ENCODE results near the gene IYD.

Gene IYD, protein sequence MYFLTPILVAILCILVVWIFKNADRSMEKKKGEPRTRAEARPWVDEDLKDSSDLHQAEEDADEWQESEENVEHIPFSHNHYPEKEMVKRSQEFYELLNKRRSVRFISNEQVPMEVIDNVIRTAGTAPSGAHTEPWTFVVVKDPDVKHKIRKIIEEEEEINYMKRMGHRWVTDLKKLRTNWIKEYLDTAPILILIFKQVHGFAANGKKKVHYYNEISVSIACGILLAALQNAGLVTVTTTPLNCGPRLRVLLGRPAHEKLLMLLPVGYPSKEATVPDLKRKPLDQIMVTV

DNA sequence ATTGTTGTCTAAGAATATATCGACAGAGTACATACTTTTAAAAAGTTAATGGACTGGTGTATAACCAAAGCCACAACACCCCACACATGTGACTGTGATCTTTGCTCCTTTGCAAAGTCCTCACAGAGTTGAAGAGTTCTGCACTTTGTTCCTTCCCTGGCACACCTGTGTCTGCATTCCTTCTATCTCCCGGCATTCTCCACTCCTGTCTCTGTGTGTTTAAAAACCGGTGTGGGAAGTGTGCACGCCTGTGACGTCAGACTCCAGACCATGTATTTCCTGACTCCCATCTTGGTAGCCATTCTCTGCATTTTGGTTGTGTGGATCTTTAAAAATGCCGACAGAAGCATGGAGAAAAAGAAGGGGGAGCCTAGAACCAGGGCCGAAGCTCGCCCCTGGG lies at the start of gene IYD:
Gene IYD (plus strand): TSS at position 251 of the 400 bp plus-strand sequence. CDS start 20 bp downstream, at position 271.
- no peak for DNase-seq

GRCh38 chr6:150319924-150320323 lies 48.9 kb upstream of the IYD start:
- DNase-seq = no peak

DNA sequence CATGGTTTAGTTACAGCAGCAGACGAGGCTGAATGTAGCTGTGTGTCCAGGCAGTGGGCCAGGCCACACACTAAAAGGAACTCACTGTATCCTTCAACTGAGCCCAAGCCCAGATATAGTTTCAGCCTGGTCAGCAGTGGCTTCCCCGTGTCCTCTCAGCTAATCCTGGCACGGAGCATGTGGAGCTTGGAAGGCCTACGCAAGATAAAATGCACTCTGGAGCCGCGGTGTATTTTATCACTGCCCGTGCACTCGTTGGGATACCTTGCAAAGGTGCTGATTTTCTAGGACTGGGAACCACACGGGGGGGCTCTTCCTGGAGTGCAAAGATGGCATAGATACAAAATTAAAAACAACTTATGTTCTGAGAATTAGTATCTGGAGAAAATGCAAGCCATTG lies 48.4 kb upstream of the IYD start:
- no peak for DNase-seq

GRCh38 chr6:150322466-150322871 lies 46.3 kb upstream of the IYD start:
- DNase-seq = no peak

DNA sequence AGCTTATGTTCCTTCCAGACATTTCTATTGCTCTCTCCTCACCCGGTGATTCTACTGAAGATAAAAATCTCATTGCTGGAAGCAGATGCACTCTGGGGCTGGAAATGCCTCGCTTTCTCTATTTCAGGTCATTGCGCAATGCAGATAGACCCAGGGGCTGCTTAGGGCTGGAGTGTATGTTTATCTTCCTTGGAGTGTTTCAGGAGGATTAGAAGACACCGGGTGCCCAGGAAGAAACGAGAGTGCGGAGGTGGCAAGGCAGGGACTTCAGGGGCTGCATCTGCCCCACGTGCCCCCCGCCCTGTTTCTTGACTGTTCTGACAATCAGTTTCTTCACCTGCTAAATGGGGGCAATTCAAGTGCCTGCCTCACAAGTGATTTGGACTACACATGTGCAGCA lies 45.6 kb upstream of the IYD start:
- no peak for DNase-seq

GRCh38 chr6:150324044-150324443 lies 44.8 kb upstream of the IYD start:
- DNase-seq = no peak

DNA sequence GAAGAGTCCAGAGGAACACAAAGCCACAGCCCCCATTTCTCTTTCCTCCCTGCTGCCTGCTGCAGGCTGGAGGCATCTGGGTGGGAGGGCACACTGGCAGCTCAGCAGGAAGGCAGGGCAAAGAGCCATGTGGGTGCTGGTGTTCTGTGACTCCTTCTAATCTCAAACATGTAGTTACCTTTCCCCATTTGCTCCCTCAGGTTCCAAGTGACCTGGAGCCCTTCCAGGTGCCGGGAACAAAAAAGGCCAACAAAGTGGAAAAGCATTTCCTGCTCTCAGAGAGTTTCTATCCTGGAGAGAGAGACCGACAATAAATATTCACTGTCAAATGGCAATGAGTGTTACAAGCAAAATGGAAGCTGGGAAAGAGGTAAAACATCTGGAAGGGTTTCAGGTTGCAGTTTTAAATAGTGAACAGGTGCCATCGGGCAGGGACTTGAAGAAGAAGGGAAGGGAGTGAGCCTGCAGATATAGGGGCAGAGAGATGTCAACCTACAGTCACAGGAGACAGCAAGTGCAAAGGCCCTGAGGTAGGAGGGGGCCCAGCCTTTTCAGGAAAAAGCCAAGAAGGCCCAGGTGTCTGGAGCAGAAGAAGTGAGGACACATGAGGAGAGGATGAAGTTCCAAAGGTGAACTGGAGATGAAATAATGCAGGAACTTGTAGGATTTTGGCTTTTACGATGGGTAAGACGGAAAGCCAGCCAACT lies 43.6 kb upstream of the IYD start:
- DNase-seq = no peak

GRCh38 chr6:150327117-150327774 lies 41.6 kb upstream of the IYD start:
- no peak for DNase-seq

DNA sequence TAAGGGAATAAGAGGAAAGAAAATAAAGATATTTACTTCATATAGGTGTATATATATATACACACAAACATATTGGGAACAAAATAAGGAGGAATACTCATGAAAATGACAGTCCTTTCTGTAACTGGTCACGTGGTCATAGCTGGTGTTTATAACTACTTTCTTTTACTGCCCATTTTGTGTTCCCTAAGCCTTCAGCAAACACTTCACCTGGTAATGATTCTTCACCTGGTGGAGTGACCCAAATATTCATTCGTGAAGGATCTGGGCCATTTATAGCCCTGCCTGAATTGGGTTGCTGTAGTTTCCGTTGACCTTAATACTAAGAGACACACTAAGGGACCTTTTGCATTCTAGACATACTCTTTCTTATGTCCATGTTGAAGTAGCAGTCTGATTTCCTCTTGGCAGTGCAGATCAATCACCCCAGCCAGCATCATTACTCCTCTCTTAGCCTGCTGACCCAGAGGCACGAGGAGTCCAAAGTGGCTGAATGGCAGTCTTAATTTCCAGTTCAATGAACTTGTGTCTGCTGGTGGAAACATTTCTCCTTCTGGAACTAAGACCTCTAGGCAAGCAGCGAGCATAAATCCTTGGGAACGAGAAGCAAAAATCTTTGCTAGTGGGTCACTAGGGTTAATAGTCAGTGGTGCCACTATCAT lies 39.9 kb upstream of the IYD start:
- no peak for DNase-seq

GRCh38 chr6:150331344-150331743 lies 37.5 kb upstream of the IYD start:
- DNase-seq = no peak

DNA sequence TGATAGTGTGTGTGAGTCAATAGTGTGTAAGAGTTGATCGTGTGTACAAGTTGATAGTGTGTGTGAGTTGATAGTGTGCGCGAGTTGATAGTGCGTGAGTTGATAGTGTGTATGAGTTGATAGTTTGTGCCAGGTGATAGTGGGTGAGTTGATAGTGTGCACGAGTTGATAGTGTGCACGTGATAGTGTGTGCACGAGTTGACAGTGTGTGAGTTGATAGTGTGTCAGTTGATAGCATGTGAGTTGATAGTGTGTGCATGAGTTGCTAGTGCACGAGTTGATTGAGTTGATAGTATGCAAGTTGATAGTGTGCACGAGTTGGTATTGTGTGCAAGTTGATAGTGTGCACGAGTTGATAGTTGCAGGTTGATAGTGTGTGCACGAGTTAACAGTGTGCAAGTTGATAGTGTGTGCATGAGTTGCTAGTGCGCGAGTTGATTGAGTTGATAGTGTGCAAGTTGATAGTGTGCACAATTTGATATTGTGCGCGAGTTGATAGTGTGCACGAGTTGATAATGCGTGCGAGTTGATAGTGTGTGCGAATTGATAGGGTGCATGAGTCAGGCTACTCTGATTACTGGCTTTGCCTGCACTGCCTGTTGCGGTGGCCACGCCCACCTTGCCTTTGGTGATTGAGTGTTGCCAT lies 35.8 kb upstream of the IYD start:
- no peak for DNase-seq

DNA sequence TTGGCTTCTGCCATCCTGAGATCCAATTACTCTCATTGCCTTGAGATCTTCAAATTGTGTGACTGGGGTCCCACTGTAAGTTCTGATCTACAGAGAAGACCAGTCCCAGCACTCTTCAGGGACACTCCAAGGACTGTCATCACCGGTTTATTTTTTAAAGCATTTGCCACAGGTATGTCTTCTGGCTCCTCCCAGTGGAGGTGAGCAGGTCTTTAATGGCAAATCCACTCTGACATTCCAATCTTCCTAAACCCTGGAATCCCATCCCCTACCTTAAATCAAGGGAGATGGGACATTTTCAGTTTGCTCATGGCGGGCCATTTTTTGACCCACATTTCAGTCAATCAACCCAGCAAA lies 35.2 kb upstream of the IYD start:
- DNase-seq = no peak

GRCh38 chr6:150334790-150335783 lies 33.7 kb upstream of the IYD start:
- DNase-seq = no peak

DNA sequence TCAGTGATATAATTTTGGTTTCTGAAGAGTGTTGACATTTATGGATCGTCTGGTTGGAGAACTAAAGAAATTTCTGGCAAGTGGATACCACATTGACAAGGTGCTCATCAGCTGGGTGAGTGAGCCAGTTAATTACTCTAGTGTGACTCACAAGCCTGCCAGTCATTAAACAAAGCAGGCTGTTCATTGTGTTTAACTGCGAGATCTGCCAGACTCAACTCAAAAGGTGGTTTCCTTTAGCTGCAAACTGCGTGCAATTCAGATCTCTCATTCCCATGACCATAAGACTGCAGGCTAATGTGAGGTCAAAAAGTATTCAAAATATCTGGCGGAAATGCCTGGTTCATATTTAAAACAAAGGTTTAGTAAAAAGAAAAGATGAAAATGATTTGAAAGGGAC lies 32.5 kb upstream of the IYD start:
- no peak for DNase-seq

DNA sequence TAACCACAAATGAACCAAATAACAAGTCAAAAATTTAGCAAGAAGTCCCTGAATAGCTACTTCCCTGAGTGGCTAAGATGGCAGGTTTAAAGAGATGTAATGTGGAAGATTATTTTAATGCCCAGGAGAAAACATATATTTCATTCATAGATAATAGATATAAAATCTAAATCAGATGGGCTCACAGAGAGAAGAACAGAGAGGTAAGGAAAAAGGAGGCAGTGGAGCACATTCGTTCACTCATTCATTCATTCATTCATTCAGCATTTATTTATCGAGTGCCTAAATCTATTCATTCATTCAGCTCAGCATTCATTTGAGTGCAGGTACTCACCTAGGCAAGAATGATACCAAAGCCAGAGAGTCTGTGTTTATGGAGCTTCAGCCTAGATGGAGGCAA lies 32.1 kb upstream of the IYD start:
- no peak for DNase-seq

DNA sequence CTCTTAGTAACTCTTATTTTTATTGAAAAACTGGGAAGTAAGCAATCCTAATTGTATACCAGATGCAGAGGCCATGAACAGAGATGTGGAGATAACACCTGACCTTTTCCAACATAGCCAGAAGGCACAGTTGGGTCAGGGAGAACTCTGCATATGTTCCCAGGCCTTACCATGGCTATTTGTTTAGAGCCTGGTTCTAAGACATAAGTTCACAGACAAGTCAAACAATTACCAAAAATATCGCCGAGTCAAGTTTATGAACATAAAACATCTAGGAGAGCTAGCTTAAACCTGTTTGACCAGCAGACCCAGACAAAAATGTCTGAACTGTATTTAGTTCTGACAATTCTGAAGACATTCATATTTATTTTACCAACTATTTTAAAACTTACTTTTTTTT lies 26.7 kb upstream of the IYD start:
- no peak for DNase-seq

DNA sequence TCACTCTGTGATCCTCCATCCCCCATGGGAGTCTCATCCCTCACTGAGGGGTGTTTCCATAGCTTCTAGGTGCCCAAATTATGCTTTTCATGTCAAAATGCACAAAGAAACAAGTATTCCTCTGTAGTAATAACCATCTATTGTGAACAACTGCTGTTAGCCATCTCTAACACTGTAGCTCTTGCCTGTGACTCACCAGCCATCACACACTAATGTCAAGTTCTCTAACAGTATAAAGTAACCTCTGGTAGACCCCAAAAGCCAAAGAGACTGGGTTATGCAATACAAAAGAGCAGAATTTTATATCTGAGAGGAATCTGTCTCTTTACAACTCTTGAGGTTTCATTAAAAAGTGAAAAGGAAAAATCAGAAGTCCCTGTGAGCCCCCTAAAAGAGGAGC lies 25.4 kb upstream of the IYD start:
- no peak for DNase-seq

DNA sequence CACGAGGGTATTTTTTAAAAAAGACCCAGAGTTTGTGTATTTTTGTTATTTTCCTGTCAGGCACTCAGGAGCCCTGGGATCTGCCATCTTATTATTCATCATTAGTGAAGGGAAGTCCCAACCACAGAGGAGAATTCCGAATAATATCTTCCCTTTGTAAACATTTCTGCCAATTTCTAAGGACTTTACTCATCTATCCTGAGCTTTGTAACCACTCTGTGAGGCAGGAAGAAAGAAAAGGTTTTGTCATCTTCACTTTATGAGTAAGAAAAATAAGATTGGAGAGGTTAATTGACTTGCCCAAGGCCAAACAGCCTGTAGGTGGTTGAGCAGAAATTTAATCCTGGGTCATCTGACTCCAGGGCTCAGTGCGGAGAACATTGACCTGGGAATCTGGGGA lies 23.0 kb upstream of the IYD start:
- no peak for DNase-seq

DNA sequence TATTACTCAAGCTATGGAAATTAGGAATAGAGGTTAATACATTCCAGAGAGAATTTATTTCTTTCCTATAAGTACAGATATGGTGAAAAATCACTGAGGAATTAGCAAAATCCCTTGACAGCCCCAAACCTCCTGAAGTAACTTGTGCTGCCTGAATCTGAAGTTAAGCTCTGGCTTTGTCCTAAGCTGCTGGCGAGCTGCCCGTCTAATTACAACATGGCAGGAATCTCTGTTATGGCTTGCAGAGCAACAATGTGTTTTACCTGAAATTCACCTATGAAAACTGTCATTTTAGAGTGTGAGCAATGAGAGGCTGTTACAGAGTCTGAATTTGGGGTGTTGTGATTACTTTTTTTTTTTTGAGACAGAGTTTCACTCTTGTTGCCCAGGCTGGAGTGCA lies 22.5 kb upstream of the IYD start:
- DNase-seq = no peak

DNA sequence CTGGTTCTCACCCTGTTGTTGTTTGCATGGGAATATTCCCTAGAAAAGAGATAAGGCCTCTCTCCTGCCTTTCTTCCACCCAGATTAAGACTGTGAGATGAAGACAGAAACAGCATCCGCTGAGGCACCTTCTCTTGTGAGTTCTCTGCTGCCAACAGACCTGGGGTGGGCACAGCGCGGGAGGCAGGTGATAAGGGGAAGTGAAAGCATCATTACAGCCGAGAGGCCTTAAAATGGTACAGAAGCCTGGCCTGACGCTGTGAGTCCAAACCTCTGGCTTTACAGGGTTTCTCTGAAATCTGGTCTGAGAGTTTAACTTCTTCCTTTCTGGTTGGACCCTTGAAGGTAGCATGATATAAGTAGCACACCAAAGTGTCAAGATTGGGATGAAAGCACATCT lies 21.0 kb upstream of the IYD start:
- DNase-seq = no peak

GRCh38 chr6:150349546-150349945 lies 19.3 kb upstream of the IYD start:
- no peak for DNase-seq
